SK-N-SH treated with all-trans-retinoic acid at 6 μM for 48 hours (cell line): ENCODE data around the gene CCNL2.

Experiments used
- ATAC-seq: fragments of 200-7000 bp; cut with Tn5 transposase; 3 replicates; pipeline ENCODE4 v1.9.1; 2020; ENCODE audit warnings: mild to moderate bottlenecking, moderate library complexity
- ARNTL ChIP-seq: fragments of 450-650 bp; formaldehyde crosslinking; IDR thresholded peaks from 2 replicates; pipeline ENCODE4 v1.5.0; 2020; ENCODE audit warnings: low read depth, mild to moderate bottlenecking, moderate library complexity, borderline replicate concordance
- BACH2 ChIP-seq: fragments of 250-450 bp; sonication (Bioruptor Pico); IDR thresholded peaks from 2 replicates; pipeline ENCODE4 v1.9.0; 2021; ENCODE audit warnings: mild to moderate bottlenecking, borderline replicate concordance
- CREB5 ChIP-seq: fragments of 250-450 bp; sonication (Bioruptor Pico); IDR thresholded peaks from 2 replicates; pipeline ENCODE4 v1.5.1; 2020; ENCODE audit warnings: low read depth, mild to moderate bottlenecking, moderate library complexity
- CSDC2 ChIP-seq: fragments of 250-450 bp; sonication (Bioruptor Pico); IDR thresholded peaks from 2 replicates; pipeline ENCODE4 v1.5.0; 2020; ENCODE audit warnings: mild to moderate bottlenecking, moderate library complexity
- CSRNP3 ChIP-seq: fragments of 250-450 bp; sonication (Bioruptor Pico); IDR thresholded peaks from 2 replicates; pipeline ENCODE4 v1.5.1; 2021; ENCODE audit warnings: mild to moderate bottlenecking, moderate library complexity
- ESRRG ChIP-seq: fragments of 250-450 bp; sonication (Bioruptor Pico); IDR thresholded peaks from 2 replicates; pipeline ENCODE4 v1.6.1; 2021; ENCODE audit warnings: mild to moderate bottlenecking
- GLIS3 ChIP-seq: fragments of 250-450 bp; sonication (Bioruptor Pico); IDR thresholded peaks from 2 replicates; pipeline ENCODE4 v1.5.0; 2020; ENCODE audit warnings: mild to moderate bottlenecking, moderate library complexity
- ISL1 ChIP-seq: fragments of 250-450 bp; sonication (Bioruptor Pico); IDR thresholded peaks from 2 replicates; pipeline ENCODE4 v2.1.2; 2022; ENCODE audit warnings: mild to moderate bottlenecking, moderate library complexity
- OSR1 ChIP-seq: fragments of 250-450 bp; sonication (Bioruptor Pico); IDR thresholded peaks from 2 replicates; pipeline ENCODE4 v1.8.0; 2022; ENCODE audit warnings: moderate library complexity, mild to moderate bottlenecking, inconsistent platforms
- PATZ1 ChIP-seq: fragments of 250-450 bp; sonication (Bioruptor Pico); IDR thresholded peaks from 2 replicates; pipeline ENCODE4 v1.8.0; 2020; ENCODE audit warnings: mild to moderate bottlenecking, moderate library complexity, borderline replicate concordance
- POU6F1 ChIP-seq: fragments of 250-450 bp; sonication (Bioruptor Pico); IDR thresholded peaks from 2 replicates; pipeline ENCODE4 v1.8.0; 2021; ENCODE audit warnings: low read depth, mild to moderate bottlenecking, moderate library complexity, borderline replicate concordance
- RARB ChIP-seq: fragments of 250-450 bp; sonication (Bioruptor Pico); IDR thresholded peaks from 2 replicates; pipeline ENCODE4 v1.8.0; 2021; ENCODE audit warnings: mild to moderate bottlenecking, moderate library complexity
- SNAI2 ChIP-seq: fragments of 250-450 bp; sonication (Bioruptor Pico); IDR thresholded peaks from 2 replicates; pipeline ENCODE4 v1.5.0; 2020; ENCODE audit warnings: mild to moderate bottlenecking, moderate library complexity
- TCF4 ChIP-seq: fragments of 250-450 bp; sonication (Bioruptor Pico); IDR thresholded peaks from 2 replicates; pipeline ENCODE4 v1.8.0; 2021; ENCODE audit warnings: mild to moderate bottlenecking, moderate library complexity, borderline replicate concordance
- TOX ChIP-seq: fragments of 250-450 bp; sonication (Bioruptor Pico); IDR thresholded peaks from 2 replicates; pipeline ENCODE4 v1.8.0; 2021; ENCODE audit warnings: mild to moderate bottlenecking, moderate library complexity, borderline replicate concordance
- TSHZ2 ChIP-seq: fragments of 250-450 bp; sonication (Bioruptor Pico); IDR thresholded peaks from 2 replicates; pipeline ENCODE4 v1.5.0; 2020; ENCODE audit warnings: mild to moderate bottlenecking, moderate library complexity
- ZFP3 ChIP-seq: fragments of 250-450 bp; sonication (Bioruptor Pico); IDR thresholded peaks from 2 replicates; pipeline ENCODE4 v1.5.0; 2020; ENCODE audit warnings: mild to moderate bottlenecking, moderate library complexity
- ZFP30 ChIP-seq: fragments of 450-650 bp; formaldehyde crosslinking; IDR thresholded peaks from 2 replicates; pipeline ENCODE4 v1.5.0; 2022; ENCODE audit warnings: mild to moderate bottlenecking, moderate library complexity
- ZNF565 ChIP-seq: fragments of 450-650 bp; formaldehyde crosslinking; conservative IDR thresholded peaks from 2 replicates; pipeline ENCODE4 v1.5.0; 2020; ENCODE audit warnings: low read depth, mild to moderate bottlenecking, moderate library complexity
- ZNF70 ChIP-seq: fragments of 450-650 bp; formaldehyde crosslinking; IDR thresholded peaks from 2 replicates; pipeline ENCODE4 v1.5.0; 2020; ENCODE audit warnings: mild to moderate bottlenecking, moderate library complexity
- ZNF8 ChIP-seq: fragments of 450-650 bp; formaldehyde crosslinking; IDR thresholded peaks from 2 replicates; pipeline ENCODE4 v1.5.0; 2020; ENCODE audit warnings: mild to moderate bottlenecking, moderate library complexity

Gene CCNL2

GRCh38 chr1:1340791-1341548 lies 58.2 kb downstream of the CCNL2 start:
- TF ChIP-seq CREB5 (CRISPR knock-in tag) (no peak), ESRRG (CRISPR knock-in tag) (no peak), ZNF565 (CRISPR knock-in tag) (no peak), ISL1 (CRISPR knock-in tag) (no peak), GLIS3 (no peak), POU6F1 (CRISPR knock-in tag) (no peak), BACH2 (CRISPR knock-in tag) (no peak), ZNF70 (CRISPR knock-in tag) (no peak), CSDC2 (CRISPR knock-in tag) (no peak), TSHZ2 (CRISPR knock-in tag) (no peak), ZFP3 (CRISPR knock-in tag) (no peak)
- no peak for ATAC-seq

GRCh38 chr1:1340185-1340584 lies 59.0 kb downstream of the CCNL2 start:
- ATAC-seq: no peak
- TF ChIP-seq ZNF8 (CRISPR knock-in tag) (no peak), ZFP3 (CRISPR knock-in tag) (no peak), TOX (no peak), SNAI2 (CRISPR knock-in tag) (no peak), ISL1 (CRISPR knock-in tag) (no peak), ZNF70 (CRISPR knock-in tag) (no peak), OSR1 (CRISPR knock-in tag) (no peak)

- ATAC-seq: no peak
- TF ChIP-seq SNAI2 (CRISPR knock-in tag): no peak
- no peak for TF ChIP-seq POU6F1 (CRISPR knock-in tag)
- no peak for TF ChIP-seq CSDC2 (CRISPR knock-in tag)
- no peak for TF ChIP-seq BACH2 (CRISPR knock-in tag)
- TF ChIP-seq RARB (CRISPR knock-in tag): no peak
- no peak for TF ChIP-seq ZNF565 (CRISPR knock-in tag)
- TF ChIP-seq PATZ1 (CRISPR knock-in tag): no peak
- TF ChIP-seq ZNF8 (CRISPR knock-in tag): no peak
- no peak for TF ChIP-seq TOX
- no peak for TF ChIP-seq ISL1 (CRISPR knock-in tag)
- TF ChIP-seq ZFP30 (CRISPR knock-in tag): no peak
- no peak for TF ChIP-seq CSRNP3 (CRISPR knock-in tag)
- TF ChIP-seq TCF4 (CRISPR knock-in tag): no peak
- no peak for TF ChIP-seq CREB5 (CRISPR knock-in tag)
- no peak for TF ChIP-seq ARNTL
- TF ChIP-seq GLIS3: no peak
- TF ChIP-seq TSHZ2 (CRISPR knock-in tag): no peak
Measured at GRCh38 chr1:1338278-1338677, 60.9 kb downstream of the CCNL2 start.
